ENCODE data around the gene ZBTB8A. TPM values are rescaled to one million over a fixed set of nuclear protein-coding genes. Genes with fewer than 3 reads are reported as not detected.
"Not testable (repeated sequence)": the region's sequence is repeated elsewhere in the genome, so short reads cannot be mapped to it uniquely, and the experiment has no call there.

ZBTB8A gene
- total RNA-seq, 1 donor from 2014 or later = 10.4 TPM

DNA sequence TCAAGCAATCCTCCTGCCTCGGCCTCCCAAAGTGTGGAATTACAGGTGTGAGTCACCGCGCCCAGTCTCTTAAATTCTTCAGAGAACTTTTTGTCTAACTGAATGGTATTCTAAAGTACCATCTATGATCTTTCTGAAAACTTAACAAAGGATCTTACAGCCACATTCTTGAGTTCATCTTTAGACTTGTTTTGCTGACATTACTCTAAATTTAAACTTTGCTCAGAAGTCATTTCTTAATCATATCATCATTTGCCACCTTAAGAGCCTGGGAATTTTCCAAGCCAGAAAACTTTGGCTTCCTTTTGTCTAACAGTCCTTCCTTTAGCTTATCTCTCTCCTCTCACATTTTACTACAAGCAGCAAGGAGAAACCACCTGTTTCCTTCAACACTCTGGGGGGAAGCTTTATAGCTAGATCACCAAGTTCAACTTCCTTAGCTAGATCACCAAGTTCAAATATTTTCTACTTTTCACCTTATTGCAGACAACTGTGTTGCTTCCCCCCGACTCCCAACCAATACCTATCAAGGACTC, 5.4 kb upstream of the ZBTB8A start:
- no peaks in the 10 kb centered on the region for H3K4me1 ChIP-seq (ENCODE audit: control insufficient read depth in 3 of 3, insufficient read depth in 3 of 3, low read length in 3 of 3)
- H3K4me3 ChIP-seq (ENCODE audit: low read length in 3 of 3) = no peak overlapping the region
- no peak overlapping the region for H3K9ac ChIP-seq (ENCODE audit: low read depth in 1 of 3, low read length in 3 of 3)
- H3K36me3 ChIP-seq (ENCODE audit: control insufficient read depth in 3 of 3, insufficient read depth in 3 of 3, low read length in 3 of 3) = no peaks in the 10 kb centered on the region
- H3K9me3 ChIP-seq (ENCODE audit: control insufficient read depth in 3 of 3, low read length in 3 of 3) = no peaks in the 10 kb centered on the region
- no peak overlapping the region for H3K27ac ChIP-seq (ENCODE audit: low read depth, low read length)
- no peaks in the 10 kb centered on the region for H3K27me3 ChIP-seq (ENCODE audit: control insufficient read depth in 3 of 3, insufficient read depth in 3 of 3, low read length in 3 of 3)

- Histone ChIP-seq H3K27me3 (ENCODE audit: control insufficient read depth in 3 of 3, insufficient read depth in 3 of 3, low read length in 3 of 3) (no peaks in the 10 kb centered on the region), H3K9me3 (ENCODE audit: control insufficient read depth in 3 of 3, low read length in 3 of 3) (no peaks in the 10 kb centered on the region), H3K4me3 (ENCODE audit: low read length in 3 of 3) (no peak overlapping the region), H3K27ac (ENCODE audit: low read depth, low read length) (no peak overlapping the region), H3K4me1 (ENCODE audit: control insufficient read depth in 3 of 3, insufficient read depth in 3 of 3, low read length in 3 of 3) (peaks cover 9 to 10% (median 9%) of the 10 kb centered on the region in 3 donors), H3K9ac (ENCODE audit: low read depth in 1 of 3, low read length in 3 of 3) (no peak overlapping the region), H3K36me3 (ENCODE audit: control insufficient read depth in 3 of 3, insufficient read depth in 3 of 3, low read length in 3 of 3) (no peaks in the 10 kb centered on the region)
Observed at GRCh38 chr1:32536117-32536516, 3.1 kb upstream of the ZBTB8A start.

- H3K27me3 ChIP-seq (ENCODE audit: control insufficient read depth in 3 of 3, insufficient read depth in 3 of 3, low read length in 3 of 3) = no peaks in the 10 kb centered on the region
- H3K9ac ChIP-seq (ENCODE audit: low read depth in 1 of 3, low read length in 3 of 3) = no peak overlapping the region
- peaks cover 9 to 10% (median 9%) of the 10 kb centered on the region in 3 donors for H3K4me1 ChIP-seq (ENCODE audit: control insufficient read depth in 3 of 3, insufficient read depth in 3 of 3, low read length in 3 of 3)
- no peaks in the 10 kb centered on the region for H3K36me3 ChIP-seq (ENCODE audit: control insufficient read depth in 3 of 3, insufficient read depth in 3 of 3, low read length in 3 of 3)
- no peak overlapping the region for H3K27ac ChIP-seq (ENCODE audit: low read depth, low read length)
- H3K9me3 ChIP-seq (ENCODE audit: control insufficient read depth in 3 of 3, low read length in 3 of 3) = no peaks in the 10 kb centered on the region
- no peak overlapping the region for H3K4me3 ChIP-seq (ENCODE audit: low read length in 3 of 3)
Observed at GRCh38 chr1:32536764-32537163, 2.5 kb upstream of the ZBTB8A start.

GRCh38 chr1:32539584-32540571, 651 bp downstream of the ZBTB8A start:
- Histone ChIP-seq H3K4me1 (ENCODE audit: control insufficient read depth in 3 of 3, insufficient read depth in 3 of 3, low read length in 3 of 3) (peaks cover 9 to 10% (median 9%) of the 10 kb centered on the region in 3 donors), H3K9me3 (ENCODE audit: control insufficient read depth in 3 of 3, low read length in 3 of 3) (no peaks in the 10 kb centered on the region), H3K27ac (ENCODE audit: low read depth, low read length) (no peak overlapping the region), H3K9ac (ENCODE audit: low read depth in 1 of 3, low read length in 3 of 3) (peak overlapping the region; percentile 40 to 82 (median 66)), H3K4me3 (ENCODE audit: low read length in 3 of 3) (peak overlapping the region; percentile 79 to 84 (median 84)), H3K27me3 (ENCODE audit: control insufficient read depth in 3 of 3, insufficient read depth in 3 of 3, low read length in 3 of 3) (no peaks in the 10 kb centered on the region), H3K36me3 (ENCODE audit: control insufficient read depth in 3 of 3, insufficient read depth in 3 of 3, low read length in 3 of 3) (no peaks in the 10 kb centered on the region)

- Histone ChIP-seq H3K4me1 (ENCODE audit: control insufficient read depth in 3 of 3, insufficient read depth in 3 of 3, low read length in 3 of 3) (peaks cover 9 to 10% (median 9%) of the 10 kb centered on the region in 3 donors), H3K27ac (ENCODE audit: low read depth, low read length) (no peak overlapping the region), H3K36me3 (ENCODE audit: control insufficient read depth in 3 of 3, insufficient read depth in 3 of 3, low read length in 3 of 3) (no peaks in the 10 kb centered on the region), H3K27me3 (ENCODE audit: control insufficient read depth in 3 of 3, insufficient read depth in 3 of 3, low read length in 3 of 3) (no peaks in the 10 kb centered on the region), H3K9me3 (ENCODE audit: control insufficient read depth in 3 of 3, low read length in 3 of 3) (no peaks in the 10 kb centered on the region), H3K4me3 (ENCODE audit: low read length in 3 of 3) (peak overlapping the region; percentile 79 to 84 (median 84)), H3K9ac (ENCODE audit: low read depth in 1 of 3, low read length in 3 of 3) (peak overlapping the region in 1 of 3 donors; percentile 71)
Observed at GRCh38 chr1:32540605-32541004, 1.4 kb downstream of the ZBTB8A start.

DNA sequence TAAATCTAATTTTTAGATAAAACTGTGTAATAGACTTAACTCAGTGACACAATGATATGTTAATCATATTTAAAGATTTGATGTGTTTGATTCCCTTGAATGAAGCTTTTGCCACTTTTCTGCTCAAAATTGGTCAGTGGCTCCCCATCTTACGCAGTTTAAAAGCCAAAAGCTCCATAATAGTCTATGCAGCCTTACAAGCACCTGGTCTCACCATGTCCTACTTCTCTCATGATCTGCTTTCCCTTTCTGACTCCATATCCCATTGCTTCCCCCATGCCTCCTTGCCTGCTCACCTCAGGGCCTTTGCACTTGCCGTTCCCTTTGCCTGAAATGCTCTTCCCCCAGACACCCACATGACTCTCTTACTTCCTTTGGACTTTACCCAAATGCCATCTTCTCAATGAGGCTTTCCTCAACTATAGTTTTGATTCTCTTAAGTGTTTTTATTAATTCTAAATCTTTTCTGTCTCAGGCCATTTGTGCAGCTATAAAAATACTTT, 1.9 kb downstream of the ZBTB8A start:
- Histone ChIP-seq H3K27me3 (ENCODE audit: control insufficient read depth in 3 of 3, insufficient read depth in 3 of 3, low read length in 3 of 3) (no peaks in the 10 kb centered on the region), H3K36me3 (ENCODE audit: control insufficient read depth in 3 of 3, insufficient read depth in 3 of 3, low read length in 3 of 3) (no peaks in the 10 kb centered on the region), H3K9me3 (ENCODE audit: control insufficient read depth in 3 of 3, low read length in 3 of 3) (no peaks in the 10 kb centered on the region), H3K9ac (ENCODE audit: low read depth in 1 of 3, low read length in 3 of 3) (no peak overlapping the region), H3K27ac (ENCODE audit: low read depth, low read length) (no peak overlapping the region), H3K4me1 (ENCODE audit: control insufficient read depth in 3 of 3, insufficient read depth in 3 of 3, low read length in 3 of 3) (peaks cover 9 to 10% (median 9%) of the 10 kb centered on the region in 3 donors), H3K4me3 (ENCODE audit: low read length in 3 of 3) (no peak overlapping the region)

DNA sequence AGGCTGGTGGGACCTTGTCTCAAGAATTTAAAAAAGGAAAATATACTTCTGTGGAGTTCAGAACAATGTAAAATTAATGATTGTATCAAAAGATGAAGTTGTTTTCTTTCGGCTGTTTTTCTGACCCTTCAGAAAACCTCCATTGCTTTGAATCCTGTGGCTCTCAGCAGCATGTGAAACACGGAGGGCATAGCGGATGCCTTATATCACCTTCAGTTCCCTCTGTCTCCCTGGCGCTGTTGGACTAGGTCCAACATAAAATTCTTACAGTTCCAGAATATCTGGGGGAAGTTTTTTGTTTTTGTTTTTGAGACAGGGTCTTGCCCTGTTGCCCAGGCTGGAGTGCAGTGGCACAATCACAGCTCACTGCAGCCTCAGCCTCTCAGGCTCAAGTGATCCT, 7.4 kb downstream of the ZBTB8A start:
- Histone ChIP-seq H3K4me1 (ENCODE audit: control insufficient read depth in 3 of 3, insufficient read depth in 3 of 3, low read length in 3 of 3) (no peaks in the 10 kb centered on the region), H3K9ac (ENCODE audit: low read depth in 1 of 3, low read length in 3 of 3) (no peak overlapping the region), H3K27me3 (ENCODE audit: control insufficient read depth in 3 of 3, insufficient read depth in 3 of 3, low read length in 3 of 3) (no peaks in the 10 kb centered on the region), H3K27ac (ENCODE audit: low read depth, low read length) (no peak overlapping the region), H3K36me3 (ENCODE audit: control insufficient read depth in 3 of 3, insufficient read depth in 3 of 3, low read length in 3 of 3) (no peaks in the 10 kb centered on the region), H3K9me3 (ENCODE audit: control insufficient read depth in 3 of 3, low read length in 3 of 3) (no peaks in the 10 kb centered on the region), H3K4me3 (ENCODE audit: low read length in 3 of 3) (no peak overlapping the region)

- no peaks in the 10 kb centered on the region for H3K9me3 ChIP-seq (ENCODE audit: control insufficient read depth in 3 of 3, low read length in 3 of 3)
Observed at GRCh38 chr1:32549616-32550015, 10.4 kb downstream of the ZBTB8A start.

GRCh38 chr1:32554288-32554687, 15.1 kb downstream of the ZBTB8A start:
- Histone ChIP-seq H3K9ac (ENCODE audit: low read depth in 1 of 3, low read length in 3 of 3) (no peak overlapping the region), H3K4me3 (ENCODE audit: low read length in 3 of 3) (no peak overlapping the region), H3K27ac (ENCODE audit: low read depth, low read length) (no peak overlapping the region), H3K4me1 (ENCODE audit: control insufficient read depth in 3 of 3, insufficient read depth in 3 of 3, low read length in 3 of 3) (no peaks in the 10 kb centered on the region), H3K9me3 (ENCODE audit: control insufficient read depth in 3 of 3, low read length in 3 of 3) (no peaks in the 10 kb centered on the region), H3K27me3 (ENCODE audit: control insufficient read depth in 3 of 3, insufficient read depth in 3 of 3, low read length in 3 of 3) (no peaks in the 10 kb centered on the region), H3K36me3 (ENCODE audit: control insufficient read depth in 3 of 3, insufficient read depth in 3 of 3, low read length in 3 of 3) (peaks cover 0 to 7% (median 2%) of the 10 kb centered on the region in 3 donors)

More at GRCh38 chr1:32549616-32550015, 10.4 kb downstream of the ZBTB8A start:
- Histone ChIP-seq H3K4me1 (ENCODE audit: control insufficient read depth in 3 of 3, insufficient read depth in 3 of 3, low read length in 3 of 3) (no peaks in the 10 kb centered on the region), H3K27me3 (ENCODE audit: control insufficient read depth in 3 of 3, insufficient read depth in 3 of 3, low read length in 3 of 3) (no peaks in the 10 kb centered on the region), H3K27ac (ENCODE audit: low read depth, low read length) (no peak overlapping the region), H3K4me3 (ENCODE audit: low read length in 3 of 3) (no peak overlapping the region), H3K9ac (ENCODE audit: low read depth in 1 of 3, low read length in 3 of 3) (no peak overlapping the region), H3K36me3 (ENCODE audit: control insufficient read depth in 3 of 3, insufficient read depth in 3 of 3, low read length in 3 of 3) (no peaks in the 10 kb centered on the region)

DNA sequence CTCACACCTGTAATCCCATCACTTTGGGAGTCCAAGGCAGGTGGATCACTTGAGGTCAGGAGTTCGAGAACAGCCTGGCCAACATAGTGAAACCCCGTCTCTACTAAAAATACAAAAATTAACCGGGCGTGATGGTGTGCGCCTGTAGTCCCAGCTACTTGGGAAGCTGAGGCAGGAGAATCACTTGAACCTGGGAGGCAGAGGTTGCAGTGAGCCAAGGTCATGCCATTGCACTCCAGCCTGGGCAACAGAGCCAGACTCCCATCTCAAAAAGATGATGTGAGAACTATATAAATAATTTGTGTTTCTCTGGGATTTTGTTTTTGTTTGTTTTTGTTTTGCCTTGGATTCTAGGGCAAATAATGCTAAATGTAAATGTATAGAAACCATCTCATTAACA, 17.8 kb downstream of the ZBTB8A start:
- not testable (repeated sequence) for H3K4me1 ChIP-seq (ENCODE audit: control insufficient read depth in 3 of 3, insufficient read depth in 3 of 3, low read length in 3 of 3); H3K9ac ChIP-seq (ENCODE audit: low read depth in 1 of 3, low read length in 3 of 3); H3K27ac ChIP-seq (ENCODE audit: low read depth, low read length); H3K9me3 ChIP-seq (ENCODE audit: control insufficient read depth in 3 of 3, low read length in 3 of 3); H3K4me3 ChIP-seq (ENCODE audit: low read length in 3 of 3); H3K27me3 ChIP-seq (ENCODE audit: control insufficient read depth in 3 of 3, insufficient read depth in 3 of 3, low read length in 3 of 3)
- peaks cover 5 to 11% (median 7%) of the 10 kb centered on the region in 3 donors for H3K36me3 ChIP-seq (ENCODE audit: control insufficient read depth in 3 of 3, insufficient read depth in 3 of 3, low read length in 3 of 3)
